Vagina (tissue), 2 donors: ENCODE results near the gene HEATR3.

Source experiments
- POLR2A ChIP-seq, 2 donors: fragments of 450-650 bp; IDR thresholded peaks; one replicate each; pipeline ENCODE4 v1.6.1; 2017; ENCODE audit warnings: antibody characterized with exemption in 2 of 2, mild to moderate bottlenecking in 2 of 2, moderate library complexity in 2 of 2
- TF ChIP-seq, protein P1 (sequence below), 3 experiments: fragments of 450-650 bp in 2 of 3; fragments of 200-600 bp in 1 of 3; sonication (generic) in 1 of 3; IDR thresholded peaks; one replicate each; pipeline ENCODE4 v1.5.1; 2017 to 2019; ENCODE audit warnings: antibody characterized with exemption in 3 of 3, mild to moderate bottlenecking in 2 of 3, moderate library complexity in 2 of 3

DNA sequence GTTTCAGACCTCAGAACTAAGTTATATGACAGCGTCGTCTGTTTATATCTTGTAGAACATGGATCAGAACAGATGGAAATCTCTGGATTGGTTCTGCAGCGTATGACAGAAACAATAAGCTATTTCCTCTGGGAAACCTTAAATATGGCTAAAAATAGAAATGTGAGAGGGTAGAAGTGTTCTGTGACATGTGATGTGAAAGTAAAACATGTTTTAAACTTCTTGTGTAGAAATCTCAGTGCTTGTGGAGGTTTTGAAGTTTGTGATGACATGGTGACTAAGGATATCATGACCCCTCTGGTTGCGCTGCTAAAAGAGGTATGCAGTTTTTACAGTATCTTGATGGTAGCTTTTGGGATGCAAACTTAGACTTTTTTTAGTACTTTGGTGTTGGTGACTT is 2.8 kb downstream of the HEATR3 start:
- TF ChIP-seq, protein P1, sequence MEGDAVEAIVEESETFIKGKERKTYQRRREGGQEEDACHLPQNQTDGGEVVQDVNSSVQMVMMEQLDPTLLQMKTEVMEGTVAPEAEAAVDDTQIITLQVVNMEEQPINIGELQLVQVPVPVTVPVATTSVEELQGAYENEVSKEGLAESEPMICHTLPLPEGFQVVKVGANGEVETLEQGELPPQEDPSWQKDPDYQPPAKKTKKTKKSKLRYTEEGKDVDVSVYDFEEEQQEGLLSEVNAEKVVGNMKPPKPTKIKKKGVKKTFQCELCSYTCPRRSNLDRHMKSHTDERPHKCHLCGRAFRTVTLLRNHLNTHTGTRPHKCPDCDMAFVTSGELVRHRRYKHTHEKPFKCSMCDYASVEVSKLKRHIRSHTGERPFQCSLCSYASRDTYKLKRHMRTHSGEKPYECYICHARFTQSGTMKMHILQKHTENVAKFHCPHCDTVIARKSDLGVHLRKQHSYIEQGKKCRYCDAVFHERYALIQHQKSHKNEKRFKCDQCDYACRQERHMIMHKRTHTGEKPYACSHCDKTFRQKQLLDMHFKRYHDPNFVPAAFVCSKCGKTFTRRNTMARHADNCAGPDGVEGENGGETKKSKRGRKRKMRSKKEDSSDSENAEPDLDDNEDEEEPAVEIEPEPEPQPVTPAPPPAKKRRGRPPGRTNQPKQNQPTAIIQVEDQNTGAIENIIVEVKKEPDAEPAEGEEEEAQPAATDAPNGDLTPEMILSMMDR (IDR thresholded peaks at IDR 0.05), result no peak
- no peak for TF ChIP-seq POLR2A (IDR thresholded peaks at IDR 0.05)
